SJCRH30 (cell line): ENCODE measurements around the gene GPT2. TPM values are rescaled to one million over a fixed set of nuclear protein-coding genes. Genes with fewer than 3 reads are reported as not detected.
"Not testable (repeated sequence)": the region's sequence is repeated elsewhere in the genome, so short reads cannot be mapped to it uniquely, and the experiment has no call there.

ENCODE experiments used
- DNase-seq, 2 experiments: peaks; one replicate each; pipeline ENCODE4 v3.0.0-alpha.2; 2015 to 2020
- H3K27ac ChIP-seq: fragments of 250-450 bp; sonication (Bioruptor Pico); 2 replicates; pipeline ENCODE4 v1.5.1; 2020; ENCODE audit warnings: mild to moderate bottlenecking, moderate library complexity
- H3K27me3 ChIP-seq: fragments of 250-450 bp; sonication (Bioruptor Pico); 2 replicates; pipeline ENCODE4 v1.5.1; 2020; ENCODE audit warnings: mild to moderate bottlenecking, moderate library complexity
- H3K36me3 ChIP-seq: fragments of 250-450 bp; sonication (Bioruptor Pico); 2 replicates; pipeline ENCODE4 v1.5.1; 2020; ENCODE audit warnings: mild to moderate bottlenecking, moderate library complexity
- H3K4me1 ChIP-seq: fragments of 250-450 bp; sonication (Bioruptor Pico); 2 replicates; pipeline ENCODE4 v1.5.1; 2020; ENCODE audit warnings: mild to moderate bottlenecking, moderate library complexity
- H3K4me3 ChIP-seq: fragments of 250-450 bp; sonication (Bioruptor Pico); 2 replicates; pipeline ENCODE4 v1.5.1; 2020; ENCODE audit warnings: mild to moderate bottlenecking, moderate library complexity
- H3K9me3 ChIP-seq: fragments of 250-450 bp; sonication (Bioruptor Pico); replicated peaks from 2 replicates; pipeline ENCODE4 v1.5.1; 2020; ENCODE audit warnings: mild to moderate bottlenecking, moderate library complexity
- total RNA-seq: library from RNA; depleted of rRNA; stranded (reverse); fragments of >200 nt; shearing (Covaris generic); gene quantifications from 2 replicates; pipeline ENCODE4 v1.2.3, GENCODE V29; 2014

Gene GPT2
- total RNA-seq, 1 experiment from 2014 or later = 17.2 TPM

GRCh38 chr16:46937536-46937935 is 53.4 kb downstream of the GPT2 start:
- DNase-seq = no peak
- Histone ChIP-seq H3K4me3 (no peak overlapping the region), H3K27ac (no peak overlapping the region), H3K27me3 (no peaks in the 10 kb centered on the region), H3K9me3 (no peaks in the 10 kb centered on the region), H3K4me1 (no peaks in the 10 kb centered on the region), H3K36me3 (no peaks in the 10 kb centered on the region)

GRCh38 chr16:46944713-46945112 is 60.6 kb downstream of the GPT2 start:
- not testable (repeated sequence) for DNase-seq, H3K36me3 ChIP-seq, H3K27me3 ChIP-seq, H3K27ac ChIP-seq, H3K4me3 ChIP-seq, H3K4me1 ChIP-seq, H3K9me3 ChIP-seq

GRCh38 chr16:46947900-46948547 is 63.9 kb downstream of the GPT2 start:
- H3K4me3 ChIP-seq = no peak overlapping the region
- no peaks in the 10 kb centered on the region for H3K4me1 ChIP-seq
- H3K27ac ChIP-seq = no peak overlapping the region
- H3K27me3 ChIP-seq = no peaks in the 10 kb centered on the region
- peak; percentile 27 to 66 for DNase-seq
- no peaks in the 10 kb centered on the region; the same call in 1 of the 2 replicates for H3K36me3 ChIP-seq
- H3K9me3 ChIP-seq = no peaks in the 10 kb centered on the region

- Histone ChIP-seq H3K27ac (no peak overlapping the region), H3K9me3 (no peaks in the 10 kb centered on the region), H3K4me3 (no peak overlapping the region), H3K27me3 (no peaks in the 10 kb centered on the region), H3K4me1 (no peaks in the 10 kb centered on the region), H3K36me3 (no peaks in the 10 kb centered on the region; the same call in 1 of the 2 replicates)
- DNase-seq = no peak
Measured at GRCh38 chr16:46948548-46949166, 64.5 kb downstream of the GPT2 start.

GRCh38 chr16:46949241-46949892 is 65.2 kb downstream of the GPT2 start:
- H3K36me3 ChIP-seq = peaks cover 1% of the 10 kb centered on the region
- DNase-seq = no peak
- H3K9me3 ChIP-seq = no peaks in the 10 kb centered on the region
- no peaks in the 10 kb centered on the region for H3K4me1 ChIP-seq
- H3K27me3 ChIP-seq = no peaks in the 10 kb centered on the region
- H3K27ac ChIP-seq = no peak overlapping the region
- H3K4me3 ChIP-seq = no peak overlapping the region

GRCh38 chr16:46950009-46950408 is 65.8 kb downstream of the GPT2 start:
- H3K4me1 ChIP-seq = no peaks in the 10 kb centered on the region
- H3K27me3 ChIP-seq = no peaks in the 10 kb centered on the region
- no peak overlapping the region for H3K27ac ChIP-seq
- DNase-seq = no peak
- H3K9me3 ChIP-seq = no peaks in the 10 kb centered on the region
- H3K36me3 ChIP-seq = peaks cover 8% of the 10 kb centered on the region
- no peak overlapping the region for H3K4me3 ChIP-seq

- no peaks in the 10 kb centered on the region for H3K9me3 ChIP-seq
- DNase-seq = no peak
- H3K27me3 ChIP-seq = no peaks in the 10 kb centered on the region
- no peak overlapping the region for H3K4me3 ChIP-seq
- H3K36me3 ChIP-seq = peaks cover 45% of the 10 kb centered on the region
- no peak overlapping the region for H3K27ac ChIP-seq
- H3K4me1 ChIP-seq = no peaks in the 10 kb centered on the region
Measured at GRCh38 chr16:46954562-46954961, 70.4 kb downstream of the GPT2 start.

- Histone ChIP-seq H3K4me3 (no peak overlapping the region), H3K4me1 (no peaks in the 10 kb centered on the region), H3K9me3 (no peaks in the 10 kb centered on the region), H3K27ac (no peak overlapping the region), H3K27me3 (no peaks in the 10 kb centered on the region), H3K36me3 (peaks cover 82% of the 10 kb centered on the region)
- no peak for DNase-seq
Measured at GRCh38 chr16:46961373-46962353, 77.5 kb downstream of the GPT2 start.

GRCh38 chr16:46962629-46963028 is 78.5 kb downstream of the GPT2 start:
- peaks cover 83% of the 10 kb centered on the region for H3K36me3 ChIP-seq

GRCh38 chr16:46968063-46968435 is 83.9 kb downstream of the GPT2 start:
- H3K36me3 ChIP-seq = peaks cover 69% of the 10 kb centered on the region

More at GRCh38 chr16:46962629-46963028, 78.5 kb downstream of the GPT2 start:
- no peaks in the 10 kb centered on the region for H3K4me1 ChIP-seq
- H3K9me3 ChIP-seq = no peaks in the 10 kb centered on the region
- H3K27me3 ChIP-seq = no peaks in the 10 kb centered on the region
- H3K4me3 ChIP-seq = no peak overlapping the region
- H3K27ac ChIP-seq = no peak overlapping the region
- DNase-seq = no peak

GRCh38 chr16:46970089-46970488 is 85.9 kb downstream of the GPT2 start:
- no peak overlapping the region for H3K4me3 ChIP-seq
- H3K27ac ChIP-seq = no peak overlapping the region
- no peak for DNase-seq
- H3K36me3 ChIP-seq = peaks cover 52% of the 10 kb centered on the region
- no peaks in the 10 kb centered on the region for H3K9me3 ChIP-seq
- H3K4me1 ChIP-seq = no peaks in the 10 kb centered on the region; the same call in 1 of the 2 replicates
- H3K27me3 ChIP-seq = no peaks in the 10 kb centered on the region

More at GRCh38 chr16:46968063-46968435, 83.9 kb downstream of the GPT2 start:
- Histone ChIP-seq H3K27ac (no peak overlapping the region), H3K9me3 (no peaks in the 10 kb centered on the region), H3K4me1 (no peaks in the 10 kb centered on the region; the same call in 1 of the 2 replicates), H3K4me3 (no peak overlapping the region), H3K27me3 (no peaks in the 10 kb centered on the region)
- no peak for DNase-seq

GRCh38 chr16:46971271-46971670 is 87.1 kb downstream of the GPT2 start:
- Histone ChIP-seq H3K27me3 (no peaks in the 10 kb centered on the region), H3K27ac (no peak overlapping the region), H3K9me3 (no peaks in the 10 kb centered on the region), H3K4me3 (no peak overlapping the region), H3K36me3 (peaks cover 43% of the 10 kb centered on the region), H3K4me1 (no peaks in the 10 kb centered on the region; the same call in 1 of the 2 replicates)
- no peak for DNase-seq

- Histone ChIP-seq H3K27me3 (no peaks in the 10 kb centered on the region), H3K9me3 (no peaks in the 10 kb centered on the region), H3K4me3 (peak overlapping the region; percentile 91), H3K4me1 (no peaks in the 10 kb centered on the region; the same call in 1 of the 2 replicates), H3K36me3 (peaks cover 30% of the 10 kb centered on the region), H3K27ac (peak overlapping the region; percentile 23)
- peak; percentile 34 to 43 for DNase-seq
Measured at GRCh38 chr16:46972429-46973206, 88.5 kb downstream of the GPT2 start.
